MM.1S (cell line): ENCODE measurements around the gene C3orf20.

ENCODE experiments used
- DNase-seq: peaks from one replicate; pipeline ENCODE4 v3.0.0-alpha.2; 2015
- H2AFZ ChIP-seq: fragments of 300-600 bp; sonication (generic); 2 replicates; pipeline ENCODE4 v1.6.0; 2016; ENCODE audit warnings: antibody characterized with exemption, low read length
- H3F3A ChIP-seq: fragments of 300-600 bp; sonication (generic); 2 replicates; pipeline ENCODE4 v1.6.1; 2016; ENCODE audit warnings: mild to moderate bottlenecking, antibody characterized with exemption, low read length, moderate library complexity, mixed read lengths; ENCODE audit not compliant: insufficient read depth
- H3K27ac ChIP-seq: fragments of 300-600 bp; sonication (generic); 2 replicates; pipeline ENCODE4 v1.5.1; 2016; ENCODE audit warnings: mild to moderate bottlenecking, low read length
- H3K27me3 ChIP-seq: fragments of 300-600 bp; sonication (generic); replicated peaks from 2 replicates; pipeline ENCODE4 v1.6.0; 2016; ENCODE audit warnings: low read length; ENCODE audit not compliant: insufficient read depth
- H3K36me3 ChIP-seq: fragments of 300-600 bp; sonication (generic); replicated peaks from 2 replicates; pipeline ENCODE4 v1.6.1; 2016; ENCODE audit warnings: mild to moderate bottlenecking, low read length, mixed read lengths; ENCODE audit not compliant: insufficient read depth
- H3K4me1 ChIP-seq: fragments of 300-600 bp; sonication (generic); 2 replicates; pipeline ENCODE4 v1.6.1; 2016; ENCODE audit warnings: low read length, mixed read lengths
- H3K4me2 ChIP-seq: fragments of 300-600 bp; sonication (generic); 2 replicates; pipeline ENCODE4 v1.6.0; 2016; ENCODE audit warnings: low read depth, low read length
- H3K4me3 ChIP-seq: fragments of 300-600 bp; sonication (generic); 2 replicates; pipeline ENCODE4 v1.5.1; 2016; ENCODE audit warnings: low read length, mixed read lengths
- H3K79me2 ChIP-seq: fragments of 300-600 bp; sonication (generic); 2 replicates; pipeline ENCODE4 v1.6.1; 2016; ENCODE audit warnings: mixed run types, low read length, mixed read lengths
- H3K9ac ChIP-seq: fragments of 300-600 bp; sonication (generic); 2 replicates; pipeline ENCODE4 v1.6.1; 2016; ENCODE audit warnings: low read length, mixed read lengths
- H3K9me2 ChIP-seq: fragments of 300-600 bp; sonication (generic); replicated peaks from 2 replicates; pipeline ENCODE4 v1.6.1; 2016; ENCODE audit warnings: mild to moderate bottlenecking, low read length, mixed read lengths; ENCODE audit not compliant: insufficient read depth
- H3K9me3 ChIP-seq: fragments of 300-600 bp; sonication (generic); replicated peaks from 2 replicates; pipeline ENCODE4 v1.6.1; 2016; ENCODE audit warnings: mild to moderate bottlenecking, low read length, mixed read lengths; ENCODE audit not compliant: insufficient read depth
- H4K20me1 ChIP-seq: fragments of 300-600 bp; sonication (generic); 2 replicates; pipeline ENCODE4 v1.6.1; 2016; ENCODE audit warnings: mild to moderate bottlenecking, low read length, moderate library complexity, mixed read lengths; ENCODE audit not compliant: insufficient read depth
- CTCF ChIP-seq: fragments of 300-600 bp; sonication (generic); IDR thresholded peaks from 2 replicates; pipeline ENCODE4 v1.5.1; 2016; ENCODE audit warnings: antibody characterized with exemption, low read length, mixed read lengths
- EZH2 ChIP-seq: fragments of 300-600 bp; sonication (generic); optimal IDR thresholded peaks from 2 replicates; pipeline ENCODE3; 2017; ENCODE audit warnings: low read depth, mild to moderate bottlenecking, antibody characterized with exemption, low read length, mixed read lengths
- EZH2phosphoT487 ChIP-seq: fragments of 300-600 bp; sonication (generic); IDR thresholded peaks from 2 replicates; pipeline ENCODE4 v1.6.1; 2018; ENCODE audit warnings: antibody characterized with exemption, low read length

Gene C3orf20

GRCh38 chr3:14822134-14822533 is 147.2 kb downstream of the C3orf20 start:
- Histone ChIP-seq H3K9me3 (no peaks in the 10 kb centered on the region), H3K4me1 (no peaks in the 10 kb centered on the region), H3K27me3 (peaks cover 70% of the 10 kb centered on the region), H3K4me3 (no peak overlapping the region), H3K9ac (no peak overlapping the region), H4K20me1 (no peaks in the 10 kb centered on the region), H3K27ac (no peak overlapping the region), H2AFZ (no peak overlapping the region), H3K4me2 (no peak overlapping the region), H3F3A (no peaks in the 10 kb centered on the region), H3K36me3 (no peaks in the 10 kb centered on the region), H3K9me2 (no peaks in the 10 kb centered on the region), H3K79me2 (no peaks in the 10 kb centered on the region)
- TF ChIP-seq EZH2phosphoT487 (no peak), EZH2 (no peak), CTCF (no peak)
- no peak for DNase-seq
